ENCODE measurements around the gene KRTAP4-4. TPM values are rescaled to one million over a fixed set of nuclear protein-coding genes. Genes with fewer than 3 reads are reported as not detected.
"Not testable (repeated sequence)": the region's sequence is repeated elsewhere in the genome, so short reads cannot be mapped to it uniquely, and the experiment has no call there.

The KRTAP4-4 gene
- total RNA-seq (not detected), polyA plus RNA-seq (not detected)
- long read RNA-seq, donor 1, result 0 reads
- long read RNA-seq, donor 2, result 0 reads

DNA sequence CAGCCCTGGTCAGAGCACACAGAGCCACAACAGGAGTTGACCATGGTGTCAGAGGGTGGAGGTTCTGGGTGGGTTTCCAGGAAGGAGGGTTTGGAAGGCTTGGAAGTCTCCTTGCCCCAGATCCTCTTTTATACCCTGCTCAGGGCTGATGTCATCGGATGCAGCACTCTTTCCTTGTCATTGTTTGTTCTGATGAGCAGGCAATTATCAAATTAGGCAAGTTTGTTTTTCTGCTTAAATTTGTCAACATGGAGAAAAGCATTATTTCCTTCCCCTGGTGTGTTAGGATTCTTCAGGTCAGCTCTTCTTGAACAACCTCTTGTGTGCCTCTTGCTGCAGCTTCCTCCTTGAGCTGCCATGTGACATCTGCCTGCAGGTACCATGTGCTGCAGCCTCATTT is at the start of gene KRTAP4-4:
Gene KRTAP4-4, minus strand, starts transcription at position 101 of the 400 bp plus-strand sequence. Its CDS starts 57 bp downstream, at position 44.
- ATAC-seq (ENCODE audit: low FRiP score) (no peak), DNase-seq (no peak)
- no peaks in the 10 kb centered on the region for H3K4me1 ChIP-seq (ENCODE audit: control insufficient read depth in 1 of 2, insufficient read depth in 2 of 2, low read length in 2 of 2)
- WGBS, 2 donors, result 83 to 100% methylated on average over 1 of the region's 1 CpG
- no peaks in the 10 kb centered on the region for H3K9me3 ChIP-seq (ENCODE audit: control insufficient read depth, low read length)
- no peaks in the 10 kb centered on the region for H3K36me3 ChIP-seq (ENCODE audit: control insufficient read depth in 1 of 2, insufficient read depth in 2 of 2, low read length in 1 of 2)
- intact Hi-C loops (cut with DNase I), result no loop called here
- no peak within 1 kb of the TSS for H3K27ac ChIP-seq (ENCODE audit: low read depth in 1 of 2, low read length in 2 of 2)
- H3K27me3 ChIP-seq (ENCODE audit: control insufficient read depth in 1 of 2, insufficient read depth in 2 of 2, low read length in 1 of 2), result no peaks in the 10 kb centered on the region
- H3K4me3 ChIP-seq (ENCODE audit: low read length in 2 of 2), result no peak within 1 kb of the TSS

DNA sequence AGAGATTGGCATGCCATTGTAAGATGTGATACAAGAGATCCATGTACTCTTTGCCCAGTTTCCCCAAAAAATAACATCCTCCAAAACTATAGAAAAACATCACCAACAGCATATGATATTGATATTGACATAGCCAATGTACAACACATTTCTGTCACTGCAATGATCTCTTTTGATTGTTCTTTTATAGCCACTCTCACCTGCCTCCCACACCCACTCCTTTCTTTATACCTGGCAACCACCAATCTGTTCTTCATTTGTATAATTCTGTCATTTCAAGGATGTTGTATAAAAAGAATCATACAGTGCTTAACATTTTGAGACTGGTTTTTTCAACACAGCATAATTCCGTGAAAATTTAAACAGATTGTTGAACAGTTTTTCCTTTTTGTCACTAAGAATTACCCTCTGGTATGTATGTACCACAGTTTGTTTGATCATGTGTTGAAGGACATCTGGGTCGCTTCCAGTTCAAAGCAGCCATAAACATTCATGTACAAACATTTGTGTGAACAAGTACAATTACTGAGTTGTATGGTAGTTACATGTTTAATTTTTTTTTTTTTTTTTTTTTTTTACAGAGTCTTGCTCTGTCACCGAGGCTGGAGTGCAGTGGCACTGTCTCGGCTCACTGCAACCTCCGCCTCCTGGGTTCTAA is 39.0 kb upstream of the KRTAP4-4 start:
- H3K27me3 ChIP-seq (ENCODE audit: control insufficient read depth in 1 of 2, insufficient read depth in 2 of 2, low read length in 1 of 2), result no peaks in the 10 kb centered on the region
- ATAC-seq (ENCODE audit: low FRiP score) (no peak), DNase-seq (no peak)
- 62 to 67% methylated on average over 5 of the region's 5 CpGs for WGBS, 2 donors
- intact Hi-C loops (cut with DNase I), result no loop called here
- H3K27ac ChIP-seq (ENCODE audit: low read depth in 1 of 2, low read length in 2 of 2), result no peak overlapping the region
- no peaks in the 10 kb centered on the region for H3K4me1 ChIP-seq (ENCODE audit: control insufficient read depth in 1 of 2, insufficient read depth in 2 of 2, low read length in 2 of 2)
- no peaks in the 10 kb centered on the region for H3K9me3 ChIP-seq (ENCODE audit: control insufficient read depth, low read length)
- no peak overlapping the region for H3K4me3 ChIP-seq (ENCODE audit: low read length in 2 of 2)
- H3K36me3 ChIP-seq (ENCODE audit: control insufficient read depth in 1 of 2, insufficient read depth in 2 of 2, low read length in 1 of 2), result no peaks in the 10 kb centered on the region

DNA sequence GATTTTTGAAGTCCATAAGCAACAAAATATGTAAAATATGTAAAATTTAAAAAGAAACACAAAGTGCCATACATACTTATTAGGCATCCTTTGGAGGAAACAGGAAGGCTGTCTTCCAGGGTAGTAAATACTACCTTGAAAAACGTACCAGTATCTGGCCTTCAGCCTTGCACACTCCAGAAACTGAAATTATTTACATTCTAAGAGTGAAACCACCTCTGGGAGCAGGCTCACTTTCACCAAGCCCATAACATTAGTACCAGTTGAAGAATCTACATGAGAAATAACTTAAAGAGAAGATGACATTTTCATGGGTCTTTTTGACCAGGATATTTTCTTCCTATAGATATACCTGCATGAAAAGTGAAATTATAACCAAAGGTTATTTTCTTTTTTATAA is 35.5 kb upstream of the KRTAP4-4 start:
- H3K27ac ChIP-seq (ENCODE audit: low read depth in 1 of 2, low read length in 2 of 2), result no peak overlapping the region
- ATAC-seq (ENCODE audit: low FRiP score), result no peak
- H3K4me1 ChIP-seq (ENCODE audit: control insufficient read depth in 1 of 2, insufficient read depth in 2 of 2, low read length in 2 of 2), result no peaks in the 10 kb centered on the region
- intact Hi-C loops (cut with DNase I), result no loop called here
- H3K4me3 ChIP-seq (ENCODE audit: low read length in 2 of 2), result no peak overlapping the region
- WGBS, 2 donors, result 13 to 29% methylated on average over 1 of the region's 1 CpG
- H3K27me3 ChIP-seq (ENCODE audit: control insufficient read depth in 1 of 2, insufficient read depth in 2 of 2, low read length in 1 of 2), result no peaks in the 10 kb centered on the region
- no peaks in the 10 kb centered on the region for H3K9me3 ChIP-seq (ENCODE audit: control insufficient read depth, low read length)
- no peaks in the 10 kb centered on the region for H3K36me3 ChIP-seq (ENCODE audit: control insufficient read depth in 1 of 2, insufficient read depth in 2 of 2, low read length in 1 of 2)
- no peak for DNase-seq

DNA sequence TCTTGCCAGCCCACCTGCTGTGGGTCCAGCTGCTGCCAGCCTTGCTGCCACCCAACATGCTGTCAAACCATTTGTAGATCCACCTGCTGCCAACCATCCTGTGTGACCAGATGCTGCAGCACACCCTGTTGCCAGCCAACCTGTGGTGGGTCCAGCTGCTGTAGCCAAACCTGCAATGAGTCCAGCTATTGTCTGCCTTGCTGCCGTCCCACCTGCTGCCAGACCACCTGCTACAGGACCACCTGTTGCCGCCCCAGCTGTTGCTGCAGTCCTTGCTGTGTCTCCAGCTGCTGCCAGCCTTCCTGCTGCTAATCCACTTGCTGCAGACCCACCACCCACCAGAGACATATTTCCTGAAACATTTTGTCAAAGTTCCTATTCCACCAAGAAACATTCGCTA is 29.8 kb upstream of the KRTAP4-4 start:
- Histone ChIP-seq H3K4me3 (ENCODE audit: low read length in 2 of 2) (no peak overlapping the region), H3K4me1 (ENCODE audit: control insufficient read depth in 1 of 2, insufficient read depth in 2 of 2, low read length in 2 of 2) (no peaks in the 10 kb centered on the region), H3K27ac (ENCODE audit: low read depth in 1 of 2, low read length in 2 of 2) (no peak overlapping the region), H3K27me3 (ENCODE audit: control insufficient read depth in 1 of 2, insufficient read depth in 2 of 2, low read length in 1 of 2) (peaks cover 0 to 2% of the 10 kb centered on the region in 2 donors), H3K9me3 (ENCODE audit: control insufficient read depth, low read length) (peaks cover 2% of the 10 kb centered on the region), H3K36me3 (ENCODE audit: control insufficient read depth in 1 of 2, insufficient read depth in 2 of 2, low read length in 1 of 2) (no peaks in the 10 kb centered on the region)
- WGBS, 2 donors, result 82 to 88% methylated on average over 3 of the region's 3 CpGs
- DNase-seq (no peak), ATAC-seq (ENCODE audit: low FRiP score) (no peak)
- intact Hi-C loops (cut with DNase I), result no loop called here

DNA sequence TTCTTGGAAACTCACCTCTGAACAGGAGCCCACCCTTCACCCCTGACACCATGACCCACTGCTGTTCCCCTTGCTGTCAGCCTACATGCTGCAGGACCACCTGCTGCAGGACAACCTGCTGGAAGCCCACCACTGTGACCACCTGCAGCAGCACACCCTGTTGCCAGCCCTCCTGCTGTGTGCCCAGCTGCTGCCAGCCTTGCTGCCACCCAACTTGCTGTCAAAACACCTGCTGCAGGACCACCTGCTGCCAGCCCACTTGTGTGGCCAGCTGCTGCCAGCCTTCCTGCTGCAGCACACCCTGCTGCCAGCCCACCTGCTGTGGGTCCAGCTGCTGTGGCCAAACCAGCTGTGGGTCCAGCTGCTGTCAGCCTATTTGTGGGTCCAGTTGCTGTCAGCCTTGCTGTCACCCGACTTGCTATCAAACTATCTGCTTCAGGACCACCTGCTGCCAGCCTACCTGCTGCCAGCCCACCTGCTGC is 29.3 kb upstream of the KRTAP4-4 start, which contains the start of gene KRTAP9-1:
Gene KRTAP9-1, plus strand, starts transcription at position 51 of the 482 bp plus-strand sequence. Its CDS starts 0 bp downstream, at position 51.
- intact Hi-C loops (cut with DNase I); H3K4me1 ChIP-seq (ENCODE audit: control insufficient read depth in 1 of 2, insufficient read depth in 2 of 2, low read length in 2 of 2); H3K4me3 ChIP-seq (ENCODE audit: low read length in 2 of 2); ATAC-seq (ENCODE audit: low FRiP score); H3K9me3 ChIP-seq (ENCODE audit: control insufficient read depth, low read length); H3K27ac ChIP-seq (ENCODE audit: low read depth in 1 of 2, low read length in 2 of 2); H3K36me3 ChIP-seq (ENCODE audit: control insufficient read depth in 1 of 2, insufficient read depth in 2 of 2, low read length in 1 of 2); DNase-seq; H3K27me3 ChIP-seq (ENCODE audit: control insufficient read depth in 1 of 2, insufficient read depth in 2 of 2, low read length in 1 of 2): not testable (repeated sequence)
- WGBS, 2 donors, result 64 to 72% methylated on average over 1 of the region's 1 CpG

DNA sequence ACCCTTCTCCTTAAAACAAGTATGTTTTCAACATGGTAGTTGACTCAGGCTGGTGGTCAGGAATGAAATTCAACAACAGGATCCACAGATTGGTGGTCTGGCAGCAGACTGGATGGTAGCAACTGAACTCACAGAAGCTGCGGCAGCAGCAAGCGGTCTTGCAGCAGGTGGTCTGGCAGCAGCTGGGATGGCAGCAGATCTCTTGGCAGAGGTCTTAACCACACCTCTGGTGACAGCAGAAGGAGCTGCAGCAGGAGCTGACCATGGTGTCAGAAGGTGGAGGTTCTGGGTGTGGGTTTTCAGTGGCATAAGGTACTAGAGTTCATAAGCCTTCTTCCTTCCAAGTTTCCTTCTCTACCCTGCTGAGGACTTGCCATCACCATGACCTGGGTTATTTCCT is 26.3 kb upstream of the KRTAP4-4 start:
- H3K4me3 ChIP-seq (ENCODE audit: low read length in 2 of 2), result no peak overlapping the region
- H3K27ac ChIP-seq (ENCODE audit: low read depth in 1 of 2, low read length in 2 of 2), result no peak overlapping the region
- H3K27me3 ChIP-seq (ENCODE audit: control insufficient read depth in 1 of 2, insufficient read depth in 2 of 2, low read length in 1 of 2), result peaks cover 0 to 2% of the 10 kb centered on the region in 2 donors
- H3K9me3 ChIP-seq (ENCODE audit: control insufficient read depth, low read length), result peaks cover 2% of the 10 kb centered on the region
- no peak for DNase-seq
- H3K4me1 ChIP-seq (ENCODE audit: control insufficient read depth in 1 of 2, insufficient read depth in 2 of 2, low read length in 2 of 2), result peaks cover 0 to 2% of the 10 kb centered on the region in 2 donors
- H3K36me3 ChIP-seq (ENCODE audit: control insufficient read depth in 1 of 2, insufficient read depth in 2 of 2, low read length in 1 of 2), result no peaks in the 10 kb centered on the region
- intact Hi-C loops (cut with DNase I), result no loop called here
- 83 to 84% methylated on average over 2 of the region's 2 CpGs for WGBS, 2 donors
- ATAC-seq (ENCODE audit: low FRiP score), result no peak

DNA sequence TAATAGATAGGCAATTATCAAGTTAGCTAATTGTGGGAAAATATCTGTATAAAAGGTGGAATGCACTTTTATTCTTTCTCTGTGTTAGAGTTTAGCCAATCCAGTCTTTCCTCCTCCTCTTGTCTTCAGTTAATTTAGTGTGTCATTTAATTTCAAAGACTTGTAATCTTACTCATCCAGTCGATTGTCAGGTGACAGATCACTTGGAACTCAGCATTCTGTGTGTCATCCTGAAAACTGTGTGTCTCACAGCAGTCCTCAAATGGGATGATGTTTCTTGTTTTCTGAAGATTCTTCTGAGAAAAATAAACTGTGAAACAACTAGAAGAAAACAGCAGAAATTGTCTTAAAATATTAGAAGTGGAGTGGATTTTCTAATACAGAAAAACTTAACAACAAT is 24.5 kb upstream of the KRTAP4-4 start:
- intact Hi-C loops (cut with DNase I), result no loop called here

DNA sequence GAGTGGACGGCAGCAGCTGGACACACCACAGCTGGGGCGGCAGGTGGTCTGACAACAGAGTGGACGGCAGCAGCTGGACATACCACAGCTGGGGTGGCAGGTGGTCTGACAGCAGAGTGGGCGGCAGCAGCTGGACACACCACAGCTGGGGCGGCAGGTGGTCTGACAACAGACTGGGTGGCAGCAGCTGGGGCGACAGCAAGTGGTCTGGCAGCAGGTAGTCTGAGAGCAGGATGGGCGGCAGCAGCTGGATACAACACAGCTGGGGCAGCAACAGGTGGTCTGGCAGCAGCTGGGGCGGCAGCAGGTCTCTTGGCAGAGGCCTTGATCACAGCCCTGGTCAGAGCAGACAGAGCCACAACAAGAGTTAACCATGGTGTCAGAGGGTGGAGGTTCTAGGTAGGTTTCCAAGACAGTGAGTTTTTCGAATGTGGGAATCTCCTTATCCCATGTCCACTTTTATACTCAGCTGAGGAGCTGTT is 24.0 kb upstream of the KRTAP4-4 start, which contains the start of gene KRTAP4-1:
Gene KRTAP4-1, minus strand, starts transcription at position 432 of the 482 bp plus-strand sequence. Its CDS starts 57 bp downstream, at position 375.
- peaks cover 2% of the 10 kb centered on the region for H3K9me3 ChIP-seq (ENCODE audit: control insufficient read depth, low read length)
- intact Hi-C loops (cut with DNase I), result no loop called here
- WGBS, 2 donors, result 60% methylated on average over 9 of the region's 9 CpGs
- no peak within 1 kb of the TSS for H3K27ac ChIP-seq (ENCODE audit: low read depth in 1 of 2, low read length in 2 of 2)
- no peaks in the 10 kb centered on the region for H3K36me3 ChIP-seq (ENCODE audit: control insufficient read depth in 1 of 2, insufficient read depth in 2 of 2, low read length in 1 of 2)
- no peak for ATAC-seq (ENCODE audit: low FRiP score)
- no peak within 1 kb of the TSS for H3K4me3 ChIP-seq (ENCODE audit: low read length in 2 of 2)
- no peak for DNase-seq
- H3K27me3 ChIP-seq (ENCODE audit: control insufficient read depth in 1 of 2, insufficient read depth in 2 of 2, low read length in 1 of 2), result peaks cover 0 to 2% of the 10 kb centered on the region in 2 donors
- H3K4me1 ChIP-seq (ENCODE audit: control insufficient read depth in 1 of 2, insufficient read depth in 2 of 2, low read length in 2 of 2), result peaks cover 0 to 2% of the 10 kb centered on the region in 2 donors

More for the DNA sequence above, 24.5 kb upstream of the KRTAP4-4 start:
- Histone ChIP-seq H3K9me3 (ENCODE audit: control insufficient read depth, low read length) (peaks cover 2% of the 10 kb centered on the region), H3K27ac (ENCODE audit: low read depth in 1 of 2, low read length in 2 of 2) (no peak overlapping the region), H3K36me3 (ENCODE audit: control insufficient read depth in 1 of 2, insufficient read depth in 2 of 2, low read length in 1 of 2) (no peaks in the 10 kb centered on the region), H3K4me3 (ENCODE audit: low read length in 2 of 2) (no peak overlapping the region), H3K27me3 (ENCODE audit: control insufficient read depth in 1 of 2, insufficient read depth in 2 of 2, low read length in 1 of 2) (peaks cover 0 to 2% of the 10 kb centered on the region in 2 donors), H3K4me1 (ENCODE audit: control insufficient read depth in 1 of 2, insufficient read depth in 2 of 2, low read length in 2 of 2) (peaks cover 0 to 2% of the 10 kb centered on the region in 2 donors)
- 34 to 51% methylated on average over 1 of the region's 1 CpG for WGBS, 2 donors
- DNase-seq (no peak), ATAC-seq (ENCODE audit: low FRiP score) (no peak)
